Transverse colon (tissue), 4 donors: ENCODE measurements around the gene MTARC2. TPM values are rescaled to one million over a fixed set of nuclear protein-coding genes. Genes with fewer than 3 reads are reported as not detected.

Experiments
- DNase-seq: peaks from one replicate; pipeline ENCODE4 v3.0.0-alpha.2; 2019
- H3K27ac ChIP-seq, 4 donors: fragments of 200-600 bp; sonication (generic); 2 replicates each; pipeline ENCODE4 v1.5.1; 2016 to 2018; ENCODE audit warnings: inconsistent platforms in 4 of 4
- H3K27me3 ChIP-seq: fragments of 200-600 bp; sonication (generic); 2 replicates; pipeline ENCODE4 v1.5.1; 2017; ENCODE audit warnings: inconsistent platforms
- H3K36me3 ChIP-seq, 4 donors: fragments of 200-600 bp; sonication (generic); 2 replicates each; pipeline ENCODE4 v1.5.1; 2017 to 2019; ENCODE audit warnings: inconsistent platforms in 4 of 4
- H3K4me1 ChIP-seq, 4 donors: fragments of 200-600 bp; sonication (generic); 2 replicates each; pipeline ENCODE4 v1.5.1; 2017 to 2020; ENCODE audit warnings: inconsistent platforms in 4 of 4
- H3K4me3 ChIP-seq, 4 donors: fragments of 200-600 bp; sonication (generic); 1 replicate in 1 of 4; 2 replicates in 3 of 4; pipeline versions ENCODE4 v1.5.1 to v1.6.1; 2017 to 2019; ENCODE audit warnings: inconsistent platforms in 4 of 4
- H3K9me3 ChIP-seq, 2 donors: fragments of 200-600 bp; sonication (generic); 2 replicates each; pipeline ENCODE4 v1.5.1; 2017 to 2019; ENCODE audit warnings: inconsistent platforms in 2 of 2
- CTCF ChIP-seq, 5 experiments: fragments of 200-600 bp in 3 of 5; fragments of 450-650 bp in 2 of 5; sonication (generic) in 3 of 5; IDR thresholded peaks; 1 replicate in 2 of 5; 2 replicates in 3 of 5; pipeline ENCODE4 v1.5.1; 2016 to 2017; ENCODE audit warnings: antibody characterized with exemption in 5 of 5, inconsistent platforms in 3 of 5, mild to moderate bottlenecking in 2 of 5, moderate library complexity in 1 of 5
- EP300 ChIP-seq: sonication (generic); formaldehyde crosslinking; IDR thresholded peaks from one replicate; pipeline ENCODE4 v1.6.1; 2017; ENCODE audit warnings: antibody characterized with exemption, low read depth
- POLR2A ChIP-seq: fragments of 450-650 bp; IDR thresholded peaks from one replicate; pipeline ENCODE4 v1.6.1; 2016; ENCODE audit warnings: antibody characterized with exemption, mild to moderate bottlenecking, moderate library complexity
- POLR2AphosphoS5 ChIP-seq, 3 donors: sonication (generic); formaldehyde crosslinking; IDR thresholded peaks; one replicate each; pipeline ENCODE4 v1.6.1; 2016; ENCODE audit warnings: antibody characterized with exemption in 3 of 3
- WGBS, 2 donors: methylation state at CpG; one replicate each; pipeline ENCODE4 v1.1.5; 2018; ENCODE audit warnings: low coverage in 1 of 2; 5-methylcytosine and 5-hydroxymethylcytosine counted together
- in situ Hi-C, 4 donors: fragments of 200-750 bp; cut with MboI; loops; one replicate each; pipeline versions ENCODE4 v1.15.0 to v1.15.1; 2017; ENCODE audit warnings: low sequenced_read_pairs in 3 of 4, low pct_ligation_motif_present in 1 of 4, low pct_unique_long_range_greater_than_20kb in 1 of 4
- intact Hi-C: fragments of 100-400 bp; cut with DNase I; formaldehyde crosslinking; loops from one replicate; pipeline ENCODE4 v1.15.1; 2023; ENCODE audit warnings: low total_unique reads
- total RNA-seq, 4 donors: library from RNA; depleted of rRNA; stranded (reverse); fragments of >200 nt; gene quantifications; one replicate each; pipeline ENCODE4 v1.1.0, GENCODE V29; 2016

Gene MTARC2
- total RNA-seq, 4 donors from 2014 or later, result 28.4 to 199 (median 41.7) TPM

- in situ Hi-C loops, result no loop called here
- WGBS, 2 donors, result 78 to 84% methylated on average over 7 to 8 of the region's 10 CpGs
- DNase-seq, result no peak
- peaks cover 0 to 8% (median 2%) of the 10 kb centered on the region in 4 donors for H3K4me1 ChIP-seq
- H3K4me3 ChIP-seq, result no peak overlapping the region
- no peaks in the 10 kb centered on the region for H3K9me3 ChIP-seq
- intact Hi-C loops, result no loop called here
- no peak overlapping the region for H3K27ac ChIP-seq
- TF ChIP-seq POLR2AphosphoS5 (IDR thresholded peaks at IDR 0.05) (no peak), POLR2A (no peak), EP300 (no peak), CTCF (IDR thresholded peaks at IDR 0.05) (no peak)
- no peaks in the 10 kb centered on the region for H3K27me3 ChIP-seq
- H3K36me3 ChIP-seq, result no peaks in the 10 kb centered on the region
These were observed 41.0 kb upstream of the MTARC2 start for GRCh38 chr1:220707160-220707559.

GRCh38 chr1:220708244-220708643, 39.9 kb upstream of the MTARC2 start:
- Histone ChIP-seq H3K4me3 (no peak overlapping the region), H3K27me3 (no peaks in the 10 kb centered on the region), H3K4me1 (peaks cover 0 to 8% (median 2%) of the 10 kb centered on the region in 4 donors), H3K27ac (no peak overlapping the region), H3K9me3 (no peaks in the 10 kb centered on the region), H3K36me3 (no peaks in the 10 kb centered on the region)
- no peak for DNase-seq
- WGBS, 2 donors, result 83 to 92% methylated on average over 3 to 4 of the region's 4 CpGs
- intact Hi-C loops, result no loop called here
- TF ChIP-seq POLR2A (no peak), CTCF (IDR thresholded peaks at IDR 0.05) (no peak), POLR2AphosphoS5 (IDR thresholded peaks at IDR 0.05) (no peak), EP300 (no peak)
- in situ Hi-C loops, result no loop called here

DNA sequence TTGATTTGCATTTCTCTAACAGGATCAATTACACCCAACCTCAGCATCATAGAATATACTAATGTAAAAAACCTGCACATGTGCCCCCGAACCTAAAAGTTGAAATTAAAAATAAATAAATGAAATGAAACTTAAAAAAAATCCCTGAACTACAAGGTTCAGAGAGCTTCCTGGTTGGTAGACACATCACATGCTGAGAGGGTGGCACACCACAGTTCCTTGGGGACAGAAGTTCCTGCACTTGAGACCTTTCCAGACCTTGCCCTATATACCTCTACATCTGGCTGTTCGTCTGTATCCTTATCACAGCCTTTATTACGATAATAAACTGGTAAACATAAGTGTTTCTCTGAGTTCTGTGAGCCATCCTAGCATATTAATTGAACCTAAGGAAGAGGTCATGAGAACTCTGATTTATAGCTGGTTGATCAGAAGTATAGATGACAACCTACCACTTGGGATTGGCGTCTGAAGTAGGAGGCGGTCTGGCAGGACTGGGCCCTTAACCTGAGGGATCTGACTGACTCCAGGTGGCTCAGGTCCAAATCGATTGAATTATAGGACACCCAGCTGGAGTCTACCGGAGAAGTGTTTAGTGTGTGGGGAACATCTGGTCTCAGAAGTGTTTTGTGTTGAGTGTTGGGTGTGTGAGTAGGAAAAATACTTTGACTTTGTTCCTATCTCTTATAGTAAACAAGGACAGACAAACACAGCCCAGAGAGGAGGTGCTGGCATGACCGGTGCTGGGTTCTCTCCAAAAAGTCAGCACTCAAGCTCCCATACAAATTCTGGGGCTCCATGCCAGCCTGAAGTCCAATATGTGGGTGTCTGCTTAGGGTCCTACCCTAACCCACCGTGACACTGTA, 39.0 kb upstream of the MTARC2 start:
- Histone ChIP-seq H3K9me3 (no peaks in the 10 kb centered on the region), H3K4me1 (peaks cover 0 to 8% (median 2%) of the 10 kb centered on the region in 4 donors), H3K27me3 (no peaks in the 10 kb centered on the region), H3K4me3 (no peak overlapping the region), H3K27ac (no peak overlapping the region), H3K36me3 (no peaks in the 10 kb centered on the region)
- intact Hi-C loops, result no loop called here
- WGBS, 2 donors, result 47 to 59% methylated on average over 2 to 9 of the region's 9 CpGs
- TF ChIP-seq POLR2A (no peak), CTCF (IDR thresholded peaks at IDR 0.05) (no peak), POLR2AphosphoS5 (IDR thresholded peaks at IDR 0.05) (no peak), EP300 (no peak)
- in situ Hi-C loops, result no loop called here
- DNase-seq, result peak; percentile 29

GRCh38 chr1:220710333-220710732, 37.8 kb upstream of the MTARC2 start:
- Histone ChIP-seq H3K27me3 (no peaks in the 10 kb centered on the region), H3K4me3 (no peak overlapping the region), H3K27ac (no peak overlapping the region), H3K9me3 (no peaks in the 10 kb centered on the region), H3K36me3 (no peaks in the 10 kb centered on the region), H3K4me1 (peaks cover 0 to 8% (median 2%) of the 10 kb centered on the region in 4 donors)
- 52 to 70% methylated on average over 4 of the region's 4 CpGs for WGBS, 2 donors
- intact Hi-C loops, result no loop called here
- in situ Hi-C loops, result no loop called here
- no peak for DNase-seq
- no peak for TF ChIP-seq POLR2A
- TF ChIP-seq EP300, result no peak
- TF ChIP-seq POLR2AphosphoS5 (IDR thresholded peaks at IDR 0.05), result no peak
- TF ChIP-seq CTCF (IDR thresholded peaks at IDR 0.05), result no peak
